Measurements from ENCODE around the gene DAD1. TPM values are rescaled to one million over a fixed set of nuclear protein-coding genes. Genes with fewer than 3 reads are reported as not detected.
A peak's percentile ranks its signal among the peaks of the same experiment; 100 is the strongest.
"Not testable (repeated sequence)": the region's sequence is repeated elsewhere in the genome, so short reads cannot be mapped to it uniquely, and the experiment has no call there.

DAD1 gene
- total RNA-seq, 1 experiment from 2014 or later, result 585 TPM

DNA sequence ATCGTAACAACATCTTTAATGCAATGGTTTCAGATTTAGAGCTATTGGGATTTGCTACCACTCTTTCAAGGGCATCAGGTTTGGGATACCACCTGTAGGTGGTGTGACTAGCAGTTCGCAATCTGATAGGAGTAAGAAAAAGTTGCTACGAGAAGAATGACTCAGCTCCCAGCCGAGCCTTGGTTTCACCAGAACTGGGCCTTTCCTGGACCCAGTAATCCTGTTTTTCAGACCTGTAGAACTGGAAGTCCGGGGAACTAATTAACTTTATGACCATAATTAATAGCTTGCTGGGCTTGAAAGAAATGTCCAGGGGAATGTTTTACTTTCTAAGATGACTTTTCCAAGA lies 9.8 kb upstream of the DAD1 start:
- DNase-seq (ENCODE audit: low spot score), result peak; percentile 70

DNA sequence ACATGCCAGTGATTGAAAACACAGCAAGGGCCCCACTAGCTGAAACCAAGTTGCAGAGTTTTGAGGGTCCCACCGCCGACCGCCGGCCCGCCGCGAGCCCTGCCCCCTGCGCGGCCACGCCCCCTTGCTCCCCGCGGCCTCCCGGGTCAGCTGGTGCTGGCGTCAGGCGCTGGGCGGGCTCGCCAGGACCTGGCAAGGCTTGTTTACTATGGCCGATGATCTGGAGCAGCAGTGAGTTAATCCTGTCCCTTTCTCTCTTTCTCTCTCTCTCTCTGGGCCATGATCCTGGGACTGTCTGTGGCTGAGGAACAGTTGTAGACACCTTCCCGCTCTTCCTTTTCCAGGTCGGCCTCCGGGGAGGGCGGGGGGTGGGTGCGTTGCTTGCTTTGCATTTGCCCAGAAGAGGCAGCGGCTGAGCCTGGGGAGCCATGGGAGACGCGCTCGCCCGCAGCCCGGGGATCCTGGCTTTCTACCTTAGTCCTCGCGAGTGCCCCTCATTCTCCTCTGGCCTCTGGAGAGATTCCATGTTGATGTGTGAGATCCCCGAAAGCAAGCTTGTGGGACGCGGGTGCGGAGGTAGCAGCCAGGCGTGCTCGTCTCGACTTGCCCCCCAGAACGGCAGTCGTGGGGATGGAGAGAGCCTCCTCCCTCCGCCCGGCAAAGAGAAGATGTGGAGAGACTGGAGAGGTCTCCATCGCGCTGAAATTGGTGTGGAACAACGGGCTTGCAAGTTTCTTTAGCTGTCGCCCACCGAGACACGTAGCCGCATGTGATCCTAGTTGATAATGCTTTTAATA lies 9.3 kb upstream of the DAD1 start, which contains the start of gene ABHD4:
ABHD4 (plus strand) TSS at position 202 of the 797 bp plus-strand sequence; CDS start at position 209, 7 bp downstream.
- peak; percentile 60 for DNase-seq (ENCODE audit: low spot score)

DNA sequence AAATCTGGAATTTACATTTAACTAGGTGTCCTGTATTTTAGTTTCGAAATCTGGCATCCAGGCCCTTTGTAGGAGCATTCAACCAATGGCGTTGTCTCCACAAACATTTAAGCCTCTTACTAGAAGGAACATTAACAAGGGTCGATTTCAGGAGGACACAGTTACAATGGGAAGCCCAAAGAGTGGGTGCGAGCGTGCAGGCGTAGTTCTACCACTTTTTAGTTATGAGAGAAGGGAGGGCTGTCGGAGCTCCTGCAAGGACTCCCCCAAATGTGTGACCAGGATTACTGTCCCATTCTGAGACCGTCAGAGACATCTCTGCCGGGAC lies 8.7 kb upstream of the DAD1 start:
- no peak for DNase-seq (ENCODE audit: low spot score)

DNA sequence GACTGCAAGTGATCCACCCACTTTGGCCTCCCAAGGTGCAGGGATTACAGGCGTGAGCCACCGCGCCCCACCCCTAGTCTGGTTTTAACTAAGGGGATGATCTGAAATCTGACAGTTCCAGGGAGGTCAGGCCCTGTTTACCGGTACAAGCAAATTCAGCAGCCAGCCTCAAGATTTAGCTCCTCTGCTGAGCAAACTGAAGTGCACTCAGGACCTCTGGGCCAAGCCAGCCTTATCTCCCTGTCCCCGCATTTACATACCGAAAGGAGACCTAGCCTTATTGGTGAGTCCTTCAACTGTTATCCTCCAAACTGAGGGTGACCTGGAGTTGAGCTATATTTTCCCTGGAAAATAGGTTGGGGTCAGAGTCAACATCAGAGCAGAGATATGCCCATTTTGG lies 8.2 kb upstream of the DAD1 start:
- no peak for DNase-seq (ENCODE audit: low spot score)

DNA sequence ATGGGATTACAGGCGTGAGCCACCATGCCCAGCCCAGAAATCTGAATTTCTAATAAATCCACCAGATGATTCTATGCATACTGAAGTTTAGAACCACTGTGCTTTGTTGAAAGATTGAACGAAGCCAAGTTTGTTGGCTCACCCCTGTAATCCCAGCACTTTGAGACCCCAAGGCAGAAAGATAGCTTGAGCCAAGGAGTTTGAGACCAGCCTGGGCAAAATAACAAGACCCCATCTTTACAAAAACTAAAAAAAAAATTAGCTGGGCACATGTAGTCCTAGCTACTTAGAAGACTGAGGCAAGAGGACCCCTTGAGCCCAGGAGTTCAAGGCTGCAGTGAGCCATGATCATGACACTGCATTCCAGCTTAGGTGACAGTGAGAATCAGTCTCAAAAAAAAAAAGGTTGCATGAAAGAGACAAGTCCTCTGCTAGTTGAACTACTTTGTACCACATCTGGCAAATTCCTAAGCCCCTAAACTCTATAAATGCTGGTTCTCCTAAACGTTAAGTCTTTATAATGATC lies 7.4 kb upstream of the DAD1 start:
- DNase-seq (ENCODE audit: low spot score), result no peak

DNA sequence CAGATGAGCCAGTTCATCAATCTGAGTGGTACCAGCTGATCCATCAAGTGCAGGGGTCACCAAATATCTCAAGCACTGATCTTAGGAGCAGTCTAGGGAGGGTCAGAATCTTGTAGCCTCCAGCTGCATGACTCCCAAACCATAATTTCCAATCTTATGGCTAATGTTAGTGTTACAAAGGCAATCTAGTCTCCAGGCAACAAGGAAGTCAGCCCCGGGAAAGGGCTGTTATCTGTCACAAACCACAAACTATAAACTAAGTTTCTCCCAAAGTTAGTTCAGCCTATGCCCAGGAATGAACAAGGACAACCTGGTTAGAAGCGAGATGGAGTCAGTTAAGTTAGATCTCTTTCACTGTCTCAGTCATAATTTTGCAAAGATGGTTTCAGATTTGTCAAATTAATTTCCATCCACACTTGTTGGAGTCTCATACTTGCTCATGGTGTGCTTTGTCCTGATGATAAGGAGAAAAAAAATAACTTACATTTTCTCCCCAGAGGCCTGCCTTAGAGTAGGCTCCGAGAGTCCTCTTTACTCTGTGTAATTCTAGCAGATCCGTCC lies 5.2 kb upstream of the DAD1 start:
- peak; percentile 41 for DNase-seq (ENCODE audit: low spot score)

DNA sequence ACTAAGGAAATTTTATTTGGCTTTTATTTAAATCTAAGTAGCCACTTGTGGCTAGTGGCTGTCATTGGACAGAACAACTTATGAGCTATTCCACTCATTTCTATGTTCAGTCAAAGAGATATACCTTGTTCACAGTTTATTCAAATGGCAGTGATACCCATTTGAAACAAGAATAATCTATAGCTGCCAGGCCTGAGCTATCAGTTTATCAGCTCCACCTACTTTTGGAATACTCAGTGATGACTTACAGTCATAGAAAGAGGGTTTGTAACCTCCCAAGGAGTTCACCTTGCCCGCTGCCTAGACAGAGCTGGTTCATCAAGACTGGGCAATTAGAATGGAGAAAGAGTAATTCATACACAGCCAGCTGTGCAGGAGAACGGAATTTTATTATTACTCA lies 4.6 kb upstream of the DAD1 start:
- no peak for DNase-seq (ENCODE audit: low spot score)

DNA sequence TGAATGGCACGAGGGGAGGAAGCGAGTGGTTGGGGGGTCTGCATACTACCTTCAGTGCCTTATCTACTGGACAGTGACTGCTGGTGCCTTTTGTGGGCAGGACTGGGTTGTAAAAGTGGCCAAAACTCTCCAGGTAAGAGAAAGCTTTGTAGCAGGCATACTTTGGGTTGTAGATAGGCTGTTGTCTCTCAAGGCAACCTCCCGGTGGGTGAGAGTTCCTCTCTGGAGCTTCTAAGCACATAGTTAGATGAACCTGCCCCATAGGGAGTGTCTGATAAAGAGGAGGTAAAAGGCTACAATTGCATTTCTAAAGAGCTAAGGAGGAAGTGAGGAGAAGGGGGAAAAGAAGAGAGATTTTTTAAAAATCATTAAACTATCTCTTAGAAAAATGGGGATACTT lies 4.2 kb upstream of the DAD1 start:
- DNase-seq (ENCODE audit: low spot score), result no peak

DNA sequence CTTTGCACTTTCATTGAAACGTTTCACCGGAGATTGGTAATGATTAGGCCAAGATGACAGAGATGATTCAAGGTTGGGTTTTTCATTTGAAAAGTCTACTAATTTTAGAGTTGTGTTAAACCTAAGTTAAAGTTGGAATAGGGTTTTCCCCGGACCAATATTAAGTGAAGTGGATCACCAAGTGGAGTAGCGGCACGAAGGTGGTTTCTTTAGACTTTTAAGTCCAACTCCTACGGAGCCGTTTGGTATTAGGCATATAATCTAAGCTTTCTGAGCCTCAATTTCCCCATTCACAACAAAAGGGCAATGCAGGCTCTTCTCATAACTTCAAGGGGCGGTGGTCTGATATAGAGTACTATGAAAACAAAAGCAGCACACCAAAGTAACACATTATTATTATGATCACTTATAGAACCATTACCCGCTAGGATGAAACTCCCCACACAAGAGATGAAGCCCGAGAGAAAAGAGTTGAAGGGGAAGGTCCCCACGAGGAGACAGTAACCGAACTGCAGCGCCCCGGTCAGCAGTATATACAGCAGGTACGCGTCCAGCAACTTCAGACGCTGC lies 413 bp downstream of the DAD1 start:
- no peak for DNase-seq (ENCODE audit: low spot score)

DNA sequence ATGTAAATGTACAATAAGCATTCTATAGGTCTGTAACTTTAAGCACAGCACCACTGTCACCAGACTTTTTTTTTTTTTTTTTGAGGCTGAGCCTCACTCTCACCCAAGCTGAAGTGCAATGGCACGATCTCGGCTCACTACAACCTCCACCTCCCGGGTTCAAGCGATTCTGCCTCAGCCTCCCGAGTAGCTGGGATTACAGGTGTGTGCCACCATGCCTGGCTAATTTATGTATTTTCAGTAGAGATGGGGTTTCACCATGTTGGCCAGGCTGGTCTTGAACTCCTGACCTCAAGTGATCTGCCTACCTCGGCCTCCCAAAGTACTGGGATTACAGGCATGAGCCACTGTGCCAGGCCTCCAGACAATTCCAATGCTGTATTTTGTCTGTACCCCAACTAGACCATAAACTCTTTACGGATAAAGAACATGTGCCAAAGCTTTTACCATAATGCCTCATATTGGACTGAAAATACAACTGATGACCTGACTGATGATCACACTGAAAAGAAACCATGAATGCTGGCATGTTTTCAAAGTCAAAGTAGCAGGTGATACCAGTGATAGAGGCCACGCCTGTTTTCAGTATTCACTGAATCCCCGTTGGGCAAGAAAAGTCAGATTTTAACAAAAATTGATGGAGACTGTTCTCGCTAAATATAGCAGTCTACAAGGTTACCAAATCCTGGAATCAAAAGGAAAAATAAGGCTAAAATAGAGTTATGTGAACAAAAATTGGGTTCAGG lies 1.2 kb downstream of the DAD1 start:
- DNase-seq (ENCODE audit: low spot score), result not testable (repeated sequence)

DNA sequence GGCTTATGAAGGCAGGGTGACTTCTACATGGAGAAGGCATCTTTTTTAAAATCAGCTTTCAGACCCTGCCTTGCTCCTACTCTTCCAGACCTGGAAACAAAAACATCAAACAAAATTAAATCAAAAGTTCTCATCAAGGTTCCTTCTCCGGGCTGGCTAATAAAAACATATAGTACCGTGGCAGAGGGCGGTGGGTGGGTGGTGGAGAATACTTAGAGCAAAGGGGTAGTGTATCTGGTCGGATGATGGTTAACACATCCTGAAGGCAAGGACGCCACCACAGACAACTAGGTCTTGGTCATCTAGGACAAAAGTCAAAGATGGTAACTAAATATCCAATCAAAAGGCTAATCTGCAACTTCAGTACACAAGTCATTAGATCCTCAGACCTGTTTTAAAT lies 1.8 kb downstream of the DAD1 start:
- DNase-seq (ENCODE audit: low spot score), result no peak

DNA sequence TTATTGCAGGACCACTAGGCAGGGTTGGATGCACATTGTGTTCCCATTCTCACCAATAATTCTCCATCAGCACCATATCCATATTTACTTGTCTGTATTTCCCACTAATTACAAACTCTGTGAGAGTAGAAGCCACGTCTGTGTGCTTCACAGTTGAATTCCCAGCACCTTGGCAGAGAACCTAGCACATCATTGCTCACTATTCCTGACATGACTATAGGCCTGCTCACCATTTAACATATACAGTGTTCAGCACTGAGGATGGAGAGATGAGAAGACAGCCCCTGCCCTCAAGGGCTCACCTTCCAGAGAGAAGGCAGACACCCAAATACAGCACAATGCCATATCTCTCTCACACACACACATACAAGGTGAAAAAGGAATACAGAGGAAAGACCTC lies 5.0 kb downstream of the DAD1 start:
- no peak for DNase-seq (ENCODE audit: low spot score)

DNA sequence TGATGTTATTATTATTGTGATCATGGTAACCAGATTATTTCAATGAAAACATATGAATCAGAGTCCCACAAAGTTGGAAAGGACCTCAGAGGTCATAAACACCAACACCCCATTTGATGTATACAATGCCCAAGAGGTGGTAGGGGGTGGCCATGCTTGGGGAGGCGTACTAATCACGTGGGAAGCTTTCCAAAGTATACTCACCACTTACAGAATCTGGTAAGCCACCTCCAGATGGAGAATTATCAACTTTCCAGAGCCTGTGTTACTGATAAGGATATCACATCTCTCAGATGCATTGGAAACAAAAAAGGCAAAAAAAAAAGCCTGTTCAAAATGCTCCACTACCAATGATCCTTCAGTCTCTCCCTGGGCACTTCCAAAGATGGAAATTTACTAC lies 8.4 kb downstream of the DAD1 start:
- no peak for DNase-seq (ENCODE audit: low spot score)

DNA sequence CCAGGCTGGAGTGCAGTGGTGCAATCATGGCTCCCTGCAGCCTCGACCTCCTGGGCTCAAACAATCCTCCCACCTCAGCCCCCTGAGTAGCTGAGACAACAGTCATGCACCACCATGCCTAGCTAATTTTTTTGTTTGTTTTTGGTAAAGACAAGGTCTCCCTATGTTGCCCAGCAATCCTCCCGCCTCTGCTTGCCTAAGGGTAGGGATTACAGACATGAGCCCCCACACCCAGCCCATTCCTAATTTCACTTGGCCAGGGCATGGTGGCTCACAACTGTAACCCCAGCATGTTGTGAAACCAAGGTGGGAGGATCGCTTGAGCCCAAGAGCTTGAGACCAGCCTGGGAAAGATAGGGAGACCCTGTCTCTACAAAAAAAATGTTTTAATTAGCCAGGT lies 9.1 kb downstream of the DAD1 start:
- DNase-seq (ENCODE audit: low spot score), result no peak

DNA sequence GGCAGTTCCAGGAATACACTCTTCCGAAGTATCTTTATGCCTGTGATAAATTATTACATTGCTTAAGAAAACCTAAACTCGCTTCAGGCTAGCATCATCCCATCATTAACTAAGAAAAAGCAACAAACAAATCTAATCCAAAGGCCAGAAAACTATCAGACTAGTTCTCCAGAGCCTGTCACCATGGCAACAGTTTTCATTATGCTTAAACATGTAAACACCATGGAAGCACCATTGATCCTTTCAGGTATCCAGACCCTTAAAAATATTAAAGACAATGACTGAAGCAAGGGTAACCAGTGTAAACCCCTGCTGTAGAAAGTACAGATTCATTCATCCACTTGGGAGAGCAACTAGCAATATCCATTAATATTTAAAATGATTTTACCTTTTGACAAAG lies 9.8 kb downstream of the DAD1 start:
- no peak for DNase-seq (ENCODE audit: low spot score)

DNA sequence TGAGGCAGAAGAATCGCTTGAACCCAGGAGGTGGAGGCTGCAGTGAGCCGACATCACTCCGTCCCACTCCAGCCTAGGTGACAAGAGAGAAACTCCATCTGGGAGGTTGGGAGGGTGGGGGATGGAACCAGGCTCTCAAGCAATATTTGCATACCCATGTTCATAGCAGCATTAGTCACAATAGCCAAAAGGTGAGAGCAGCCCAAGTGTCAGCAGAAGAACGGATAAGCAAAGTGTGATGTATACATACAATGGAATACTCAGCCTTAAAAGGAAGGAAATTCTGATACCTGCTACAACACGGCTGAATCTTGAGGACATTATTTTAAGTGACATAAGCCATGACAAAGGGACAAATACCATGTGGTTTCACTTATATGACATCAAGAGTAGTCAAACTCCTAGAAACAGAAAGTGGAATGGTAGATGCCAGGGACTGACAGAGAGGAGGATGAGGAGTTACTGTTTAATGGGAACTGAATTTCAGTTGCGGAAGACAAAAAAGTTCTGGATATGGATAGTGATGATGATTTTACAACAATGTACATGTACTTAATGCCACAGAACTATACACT lies 11.6 kb downstream of the DAD1 start:
- DNase-seq (ENCODE audit: low spot score), result no peak

DNA sequence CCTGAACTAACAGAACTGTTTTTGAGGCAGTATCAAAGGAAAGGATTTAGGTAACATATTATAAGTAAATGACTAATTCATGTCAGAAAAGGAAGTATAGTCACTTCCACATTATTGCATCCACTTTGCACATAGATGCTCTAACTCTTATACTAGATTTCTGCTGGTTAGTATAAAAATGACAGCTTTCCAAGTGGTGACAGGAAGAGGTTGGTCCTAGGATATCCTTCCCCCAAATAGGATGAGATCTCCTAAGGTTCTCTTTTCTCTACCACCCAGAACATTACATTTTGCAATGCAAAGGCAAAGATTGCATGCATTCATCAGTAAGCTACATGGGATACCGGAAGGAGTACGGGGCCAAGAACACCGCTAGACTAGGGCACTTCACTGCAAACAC lies 15.2 kb downstream of the DAD1 start:
- no peak for DNase-seq (ENCODE audit: low spot score)

DNA sequence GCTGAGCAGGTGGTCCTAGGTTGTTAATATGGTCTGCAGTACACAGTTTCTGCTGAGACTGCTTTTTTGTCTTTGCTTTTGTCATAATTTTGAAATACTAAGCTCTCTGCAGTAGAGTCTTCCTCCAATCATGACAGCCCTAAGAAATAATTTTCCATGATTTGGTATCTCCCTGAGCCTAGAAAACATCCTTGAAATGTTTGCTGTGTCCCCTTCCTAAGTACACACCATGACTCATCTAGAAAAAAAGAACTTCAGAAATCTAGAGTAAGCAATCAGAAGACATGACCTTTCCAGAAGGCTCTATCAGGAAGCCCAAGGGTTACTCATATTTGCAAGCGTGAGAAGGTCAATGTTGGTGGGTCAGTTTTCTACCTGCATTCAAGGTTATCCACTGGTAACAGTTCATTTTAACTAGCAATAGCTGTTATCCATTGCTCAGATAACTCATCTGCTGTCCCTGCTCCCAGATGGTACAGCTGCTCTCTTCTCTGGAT lies 16.4 kb downstream of the DAD1 start:
- no peak for DNase-seq (ENCODE audit: low spot score)

DNA sequence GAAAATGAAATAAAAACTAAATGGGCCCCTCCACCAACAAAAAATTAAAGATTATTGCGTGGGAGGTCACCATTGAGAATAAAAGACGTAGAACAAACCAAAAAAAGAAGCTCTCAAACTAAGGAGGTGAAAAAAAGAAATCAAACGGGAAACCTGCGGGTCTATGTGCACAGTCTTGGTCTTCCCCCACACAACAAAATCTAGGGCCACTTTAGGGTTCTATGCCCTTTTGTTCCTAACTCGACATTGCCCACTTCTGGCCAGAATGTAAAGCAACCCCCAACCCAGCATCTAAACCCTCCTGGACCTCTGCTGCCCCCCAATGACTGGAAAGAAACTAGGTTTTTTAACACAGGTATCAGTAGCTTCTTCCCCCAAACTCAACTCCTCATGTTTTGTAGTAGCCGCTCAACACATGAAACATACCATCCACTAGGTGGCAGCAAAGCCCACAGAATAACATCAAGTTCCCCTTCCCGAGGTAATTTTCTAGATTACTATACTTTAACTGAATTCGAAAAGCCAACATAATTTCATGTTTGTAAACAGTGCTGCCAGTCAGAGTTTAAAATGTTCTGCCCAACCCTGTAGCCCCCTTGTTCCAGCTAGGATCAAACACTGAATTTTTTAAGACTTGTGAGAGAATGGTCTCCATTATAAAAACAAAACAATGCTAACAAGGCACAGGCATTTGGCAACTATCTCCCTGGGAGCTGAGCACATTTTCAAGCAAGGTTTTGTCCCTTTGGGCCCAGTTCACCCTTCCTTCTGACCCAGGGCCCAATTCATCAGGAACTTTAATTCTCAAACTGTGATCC lies 18.7 kb downstream of the DAD1 start:
- peak; percentile 83 for DNase-seq (ENCODE audit: low spot score)

DNA sequence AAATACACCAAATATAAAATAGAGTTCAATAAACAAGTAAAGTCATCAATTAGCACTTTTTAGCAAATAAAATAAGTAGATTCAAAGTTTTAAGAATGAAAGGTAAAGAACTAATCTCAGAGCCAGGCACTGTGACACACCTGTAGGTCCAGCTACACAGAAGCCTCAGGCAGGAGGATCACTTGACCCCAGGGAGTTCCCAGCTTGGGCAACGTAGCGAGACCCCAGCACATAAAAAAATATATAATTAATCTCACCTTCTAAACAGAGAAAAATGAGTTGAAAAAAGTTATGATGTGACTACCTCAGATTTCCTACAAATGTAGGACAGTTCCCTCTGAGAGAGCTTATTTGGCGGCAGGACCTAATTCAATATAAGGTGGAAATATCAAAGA lies 19.3 kb downstream of the DAD1 start:
- no peak for DNase-seq (ENCODE audit: low spot score)

DNA sequence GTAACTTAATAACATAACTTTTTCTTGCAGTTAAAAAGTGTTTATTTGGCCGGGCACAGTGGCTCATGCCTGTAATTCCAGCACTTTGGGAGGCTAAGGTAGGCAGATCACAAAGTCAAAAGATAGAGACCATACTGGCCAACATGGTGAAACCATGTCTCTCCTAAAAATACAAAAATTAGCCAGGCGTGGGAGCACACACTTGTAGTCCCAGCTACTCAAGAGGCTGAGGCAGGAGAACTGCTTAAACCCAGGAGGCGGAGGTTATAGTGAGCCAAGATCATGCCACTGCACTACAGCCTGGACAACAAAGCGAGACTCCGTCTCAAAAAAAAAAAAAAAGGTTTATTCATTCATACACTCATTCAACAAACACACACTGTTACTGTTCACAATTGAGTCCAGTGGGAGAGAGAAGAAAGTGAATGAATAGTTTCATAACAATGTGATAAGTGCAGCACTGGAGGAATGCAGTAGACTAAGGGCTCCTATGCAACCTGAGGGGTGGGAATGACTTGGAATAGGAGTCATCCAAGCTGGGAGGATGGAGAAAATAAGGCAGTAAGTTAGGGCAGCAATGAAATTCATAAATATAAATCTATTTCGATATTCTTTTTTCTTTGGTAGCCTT lies 19.8 kb downstream of the DAD1 start:
- no peak for DNase-seq (ENCODE audit: low spot score)
